ENCODE measurements around the gene MRPL54.

DNA sequence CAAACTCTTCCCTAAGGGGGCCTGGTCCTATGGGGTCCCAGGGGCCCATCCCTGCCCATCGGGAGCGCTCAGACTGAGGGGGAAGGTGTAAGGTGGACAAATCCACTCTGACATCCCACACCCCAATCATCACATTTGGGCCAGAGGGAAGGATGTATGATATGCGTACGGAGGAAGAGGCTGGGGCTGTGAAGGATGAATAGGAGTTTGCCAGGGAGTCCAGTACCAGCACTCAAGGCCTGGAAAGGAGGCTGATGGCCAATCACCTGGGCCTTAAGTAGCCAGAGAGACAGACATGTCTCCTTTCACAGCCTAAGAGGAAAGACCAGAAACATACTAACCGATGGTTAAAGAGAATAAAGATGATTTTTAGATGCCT, 39.4 kb upstream of the MRPL54 start:
- TF ChIP-seq, protein P1, sequence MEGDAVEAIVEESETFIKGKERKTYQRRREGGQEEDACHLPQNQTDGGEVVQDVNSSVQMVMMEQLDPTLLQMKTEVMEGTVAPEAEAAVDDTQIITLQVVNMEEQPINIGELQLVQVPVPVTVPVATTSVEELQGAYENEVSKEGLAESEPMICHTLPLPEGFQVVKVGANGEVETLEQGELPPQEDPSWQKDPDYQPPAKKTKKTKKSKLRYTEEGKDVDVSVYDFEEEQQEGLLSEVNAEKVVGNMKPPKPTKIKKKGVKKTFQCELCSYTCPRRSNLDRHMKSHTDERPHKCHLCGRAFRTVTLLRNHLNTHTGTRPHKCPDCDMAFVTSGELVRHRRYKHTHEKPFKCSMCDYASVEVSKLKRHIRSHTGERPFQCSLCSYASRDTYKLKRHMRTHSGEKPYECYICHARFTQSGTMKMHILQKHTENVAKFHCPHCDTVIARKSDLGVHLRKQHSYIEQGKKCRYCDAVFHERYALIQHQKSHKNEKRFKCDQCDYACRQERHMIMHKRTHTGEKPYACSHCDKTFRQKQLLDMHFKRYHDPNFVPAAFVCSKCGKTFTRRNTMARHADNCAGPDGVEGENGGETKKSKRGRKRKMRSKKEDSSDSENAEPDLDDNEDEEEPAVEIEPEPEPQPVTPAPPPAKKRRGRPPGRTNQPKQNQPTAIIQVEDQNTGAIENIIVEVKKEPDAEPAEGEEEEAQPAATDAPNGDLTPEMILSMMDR (IDR thresholded peaks at IDR 0.05; ENCODE audit: insufficient read depth, low read length) = no peak
- TF ChIP-seq, protein P2, sequence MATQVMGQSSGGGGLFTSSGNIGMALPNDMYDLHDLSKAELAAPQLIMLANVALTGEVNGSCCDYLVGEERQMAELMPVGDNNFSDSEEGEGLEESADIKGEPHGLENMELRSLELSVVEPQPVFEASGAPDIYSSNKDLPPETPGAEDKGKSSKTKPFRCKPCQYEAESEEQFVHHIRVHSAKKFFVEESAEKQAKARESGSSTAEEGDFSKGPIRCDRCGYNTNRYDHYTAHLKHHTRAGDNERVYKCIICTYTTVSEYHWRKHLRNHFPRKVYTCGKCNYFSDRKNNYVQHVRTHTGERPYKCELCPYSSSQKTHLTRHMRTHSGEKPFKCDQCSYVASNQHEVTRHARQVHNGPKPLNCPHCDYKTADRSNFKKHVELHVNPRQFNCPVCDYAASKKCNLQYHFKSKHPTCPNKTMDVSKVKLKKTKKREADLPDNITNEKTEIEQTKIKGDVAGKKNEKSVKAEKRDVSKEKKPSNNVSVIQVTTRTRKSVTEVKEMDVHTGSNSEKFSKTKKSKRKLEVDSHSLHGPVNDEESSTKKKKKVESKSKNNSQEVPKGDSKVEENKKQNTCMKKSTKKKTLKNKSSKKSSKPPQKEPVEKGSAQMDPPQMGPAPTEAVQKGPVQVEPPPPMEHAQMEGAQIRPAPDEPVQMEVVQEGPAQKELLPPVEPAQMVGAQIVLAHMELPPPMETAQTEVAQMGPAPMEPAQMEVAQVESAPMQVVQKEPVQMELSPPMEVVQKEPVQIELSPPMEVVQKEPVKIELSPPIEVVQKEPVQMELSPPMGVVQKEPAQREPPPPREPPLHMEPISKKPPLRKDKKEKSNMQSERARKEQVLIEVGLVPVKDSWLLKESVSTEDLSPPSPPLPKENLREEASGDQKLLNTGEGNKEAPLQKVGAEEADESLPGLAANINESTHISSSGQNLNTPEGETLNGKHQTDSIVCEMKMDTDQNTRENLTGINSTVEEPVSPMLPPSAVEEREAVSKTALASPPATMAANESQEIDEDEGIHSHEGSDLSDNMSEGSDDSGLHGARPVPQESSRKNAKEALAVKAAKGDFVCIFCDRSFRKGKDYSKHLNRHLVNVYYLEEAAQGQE (IDR thresholded peaks at IDR 0.05; ENCODE audit: insufficient replicate concordance, low read depth) = no peak
- TF ChIP-seq POLR2AphosphoS5 (IDR thresholded peaks at IDR 0.05; ENCODE audit: low read depth) (no peak), GABPA (IDR thresholded peaks at IDR 0.05; ENCODE audit: low read depth) (no peak), SPI1 (IDR thresholded peaks at IDR 0.05; ENCODE audit: borderline replicate concordance, low read depth) (no peak)

Measured in HL-60 (cell line).